Measurements from ENCODE around the gene HSD11B1. TPM values are rescaled to one million over a fixed set of nuclear protein-coding genes. Genes with fewer than 3 reads are reported as not detected.
"Not testable (repeated sequence)": the region's sequence is repeated elsewhere in the genome, so short reads cannot be mapped to it uniquely, and the experiment has no call there.

Gene HSD11B1
- total and polyA plus RNA-seq, 2 donors (not counting 1 experiment from before 2014, with no cell fraction given) = 7.1 to 31.5 TPM

DNA sequence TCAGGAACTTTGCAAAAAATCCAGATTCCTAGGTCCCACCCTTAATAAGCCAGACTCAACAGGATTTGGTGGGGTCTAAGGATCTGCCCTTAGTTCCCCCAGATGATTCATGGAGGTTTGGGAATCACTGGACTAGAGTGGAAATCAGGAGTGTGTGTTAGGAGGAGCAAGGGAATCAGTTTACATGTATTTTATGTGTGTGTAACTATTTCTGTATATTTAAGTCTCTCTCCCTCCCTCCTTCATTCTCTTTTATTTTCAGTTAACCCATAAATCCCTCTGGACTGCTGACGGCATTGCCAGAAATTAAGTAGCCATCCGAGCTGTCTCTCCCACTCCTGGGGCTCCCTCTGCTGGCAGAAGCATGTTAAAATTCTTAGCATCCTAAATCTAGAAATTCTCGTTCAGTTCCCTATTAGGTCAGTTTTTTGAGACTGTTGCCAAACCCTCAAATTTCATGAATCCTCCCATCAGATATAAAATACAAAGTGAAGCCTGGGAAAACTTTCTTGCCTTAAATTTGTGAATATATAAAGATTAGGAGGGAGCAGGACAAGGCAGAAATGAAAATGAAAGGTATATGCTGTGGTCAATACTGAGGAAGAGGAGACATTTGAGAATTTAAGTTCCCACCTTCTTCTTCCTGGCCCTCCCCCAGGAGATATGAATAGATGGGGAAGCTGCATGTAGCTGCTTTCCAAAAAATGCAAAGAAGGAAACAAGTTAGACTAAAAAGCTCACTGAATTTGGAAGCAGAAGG is 11.7 kb upstream of the HSD11B1 start:
- TF ChIP-seq, protein P1, sequence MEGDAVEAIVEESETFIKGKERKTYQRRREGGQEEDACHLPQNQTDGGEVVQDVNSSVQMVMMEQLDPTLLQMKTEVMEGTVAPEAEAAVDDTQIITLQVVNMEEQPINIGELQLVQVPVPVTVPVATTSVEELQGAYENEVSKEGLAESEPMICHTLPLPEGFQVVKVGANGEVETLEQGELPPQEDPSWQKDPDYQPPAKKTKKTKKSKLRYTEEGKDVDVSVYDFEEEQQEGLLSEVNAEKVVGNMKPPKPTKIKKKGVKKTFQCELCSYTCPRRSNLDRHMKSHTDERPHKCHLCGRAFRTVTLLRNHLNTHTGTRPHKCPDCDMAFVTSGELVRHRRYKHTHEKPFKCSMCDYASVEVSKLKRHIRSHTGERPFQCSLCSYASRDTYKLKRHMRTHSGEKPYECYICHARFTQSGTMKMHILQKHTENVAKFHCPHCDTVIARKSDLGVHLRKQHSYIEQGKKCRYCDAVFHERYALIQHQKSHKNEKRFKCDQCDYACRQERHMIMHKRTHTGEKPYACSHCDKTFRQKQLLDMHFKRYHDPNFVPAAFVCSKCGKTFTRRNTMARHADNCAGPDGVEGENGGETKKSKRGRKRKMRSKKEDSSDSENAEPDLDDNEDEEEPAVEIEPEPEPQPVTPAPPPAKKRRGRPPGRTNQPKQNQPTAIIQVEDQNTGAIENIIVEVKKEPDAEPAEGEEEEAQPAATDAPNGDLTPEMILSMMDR (conservative IDR thresholded peaks at IDR 0.05 in 1 of 2, IDR thresholded peaks at IDR 0.05 in 1 of 2; ENCODE audit: low read depth in 1 of 2, low read length in 2 of 2) = peak; percentile 79 to 89
- TF ChIP-seq EZH2 (IDR thresholded peaks at IDR 0.05; ENCODE audit: low read length, missing control alignments) = no peak
- H3K36me3 ChIP-seq (ENCODE audit: control insufficient read depth, insufficient read depth, low read length) = no peaks in the 10 kb centered on the region
- no peak overlapping the region for H3K4me3 ChIP-seq (replicated peaks in 1 of 4; ENCODE audit: control extremely low read depth in 1 of 4, insufficient read depth in 1 of 4, low read depth in 3 of 4, low read length in 4 of 4)
- peak overlapping the region; percentile 40 for H3K4me2 ChIP-seq (ENCODE audit: extremely low read depth, insufficient read depth, low read length)
- peak; percentile 55 to 94 for DNase-seq (ENCODE audit: low read depth in 2 of 2)
- H3K9me3 ChIP-seq (ENCODE audit: control insufficient read depth, insufficient read depth, low read depth, low read length) = no peaks in the 10 kb centered on the region
- H4K20me1 ChIP-seq (ENCODE audit: control insufficient read depth, extremely low read depth, insufficient read depth, low read length) = no peaks in the 10 kb centered on the region
- no peak overlapping the region for H3K9ac ChIP-seq (ENCODE audit: insufficient read depth, low read length)
- H3K4me1 ChIP-seq (ENCODE audit: control insufficient read depth, extremely low read depth, insufficient read depth, low read length) = peaks cover 7% of the 10 kb centered on the region
- no peaks in the 10 kb centered on the region for H3K27me3 ChIP-seq (ENCODE audit: control insufficient read depth, insufficient read depth, low read length)
- peak overlapping the region; percentile 52 for H2AFZ ChIP-seq (ENCODE audit: low read length)
- H3K79me2 ChIP-seq (ENCODE audit: control insufficient read depth, insufficient read depth, low read length) = no peaks in the 10 kb centered on the region
- H3K27ac ChIP-seq (ENCODE audit: insufficient read depth, low read length) = no peak overlapping the region

GRCh38 chr1:209696673-209697072 is 8.0 kb upstream of the HSD11B1 start:
- H3K4me3 ChIP-seq (replicated peaks in 1 of 4; ENCODE audit: control extremely low read depth in 1 of 4, insufficient read depth in 1 of 4, low read depth in 3 of 4, low read length in 4 of 4) = no peak overlapping the region
- H3K27me3 ChIP-seq (ENCODE audit: control insufficient read depth, insufficient read depth, low read length) = no peaks in the 10 kb centered on the region
- no peaks in the 10 kb centered on the region for H4K20me1 ChIP-seq (ENCODE audit: control insufficient read depth, extremely low read depth, insufficient read depth, low read length)
- no peaks in the 10 kb centered on the region for H3K9me3 ChIP-seq (ENCODE audit: control insufficient read depth, insufficient read depth, low read depth, low read length)
- TF ChIP-seq EZH2 (IDR thresholded peaks at IDR 0.05; ENCODE audit: low read length, missing control alignments) = no peak
- TF ChIP-seq, protein P1 (conservative IDR thresholded peaks at IDR 0.05 in 1 of 2, IDR thresholded peaks at IDR 0.05 in 1 of 2; ENCODE audit: low read depth in 1 of 2, low read length in 2 of 2) = no peak
- DNase-seq (ENCODE audit: low read depth in 2 of 2) = no peak
- H2AFZ ChIP-seq (ENCODE audit: low read length) = no peak overlapping the region
- H3K4me1 ChIP-seq (ENCODE audit: control insufficient read depth, extremely low read depth, insufficient read depth, low read length) = peaks cover 2% of the 10 kb centered on the region
- no peak overlapping the region for H3K9ac ChIP-seq (ENCODE audit: insufficient read depth, low read length)
- H3K27ac ChIP-seq (ENCODE audit: insufficient read depth, low read length) = no peak overlapping the region
- H3K79me2 ChIP-seq (ENCODE audit: control insufficient read depth, insufficient read depth, low read length) = no peaks in the 10 kb centered on the region
- H3K36me3 ChIP-seq (ENCODE audit: control insufficient read depth, insufficient read depth, low read length) = no peaks in the 10 kb centered on the region
- no peak overlapping the region for H3K4me2 ChIP-seq (ENCODE audit: extremely low read depth, insufficient read depth, low read length)

DNA sequence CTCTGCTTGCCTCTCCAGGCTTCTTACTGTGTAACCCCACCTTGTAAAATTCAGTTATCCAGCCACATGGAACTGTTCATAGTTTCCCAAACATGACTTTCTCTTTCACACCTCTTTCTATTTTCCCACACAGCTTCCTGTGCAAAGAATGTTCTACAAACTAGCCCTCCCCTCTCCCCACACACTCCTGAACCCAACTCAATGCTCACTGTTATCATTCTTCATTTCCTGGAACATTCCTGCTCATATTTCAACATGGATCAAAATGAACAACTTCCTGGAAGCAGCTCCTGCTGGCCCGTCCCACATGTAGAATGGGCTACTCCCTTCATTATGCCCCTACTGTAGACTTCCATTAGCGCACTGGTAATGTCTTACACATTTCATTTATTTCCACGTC is 7.5 kb upstream of the HSD11B1 start:
- no peak overlapping the region for H3K4me2 ChIP-seq (ENCODE audit: extremely low read depth, insufficient read depth, low read length)
- H3K36me3 ChIP-seq (ENCODE audit: control insufficient read depth, insufficient read depth, low read length) = no peaks in the 10 kb centered on the region
- no peaks in the 10 kb centered on the region for H4K20me1 ChIP-seq (ENCODE audit: control insufficient read depth, extremely low read depth, insufficient read depth, low read length)
- H3K79me2 ChIP-seq (ENCODE audit: control insufficient read depth, insufficient read depth, low read length) = no peaks in the 10 kb centered on the region
- no peaks in the 10 kb centered on the region for H3K27me3 ChIP-seq (ENCODE audit: control insufficient read depth, insufficient read depth, low read length)
- no peak overlapping the region for H2AFZ ChIP-seq (ENCODE audit: low read length)
- no peaks in the 10 kb centered on the region for H3K9me3 ChIP-seq (ENCODE audit: control insufficient read depth, insufficient read depth, low read depth, low read length)
- DNase-seq (ENCODE audit: low read depth in 2 of 2) = no peak
- no peak overlapping the region for H3K4me3 ChIP-seq (replicated peaks in 1 of 4; ENCODE audit: control extremely low read depth in 1 of 4, insufficient read depth in 1 of 4, low read depth in 3 of 4, low read length in 4 of 4)
- H3K27ac ChIP-seq (ENCODE audit: insufficient read depth, low read length) = no peak overlapping the region
- no peak overlapping the region for H3K9ac ChIP-seq (ENCODE audit: insufficient read depth, low read length)
- peaks cover 2% of the 10 kb centered on the region for H3K4me1 ChIP-seq (ENCODE audit: control insufficient read depth, extremely low read depth, insufficient read depth, low read length)
- TF ChIP-seq, protein P1 (conservative IDR thresholded peaks at IDR 0.05 in 1 of 2, IDR thresholded peaks at IDR 0.05 in 1 of 2; ENCODE audit: low read depth in 1 of 2, low read length in 2 of 2) = no peak
- no peak for TF ChIP-seq EZH2 (IDR thresholded peaks at IDR 0.05; ENCODE audit: low read length, missing control alignments)

DNA sequence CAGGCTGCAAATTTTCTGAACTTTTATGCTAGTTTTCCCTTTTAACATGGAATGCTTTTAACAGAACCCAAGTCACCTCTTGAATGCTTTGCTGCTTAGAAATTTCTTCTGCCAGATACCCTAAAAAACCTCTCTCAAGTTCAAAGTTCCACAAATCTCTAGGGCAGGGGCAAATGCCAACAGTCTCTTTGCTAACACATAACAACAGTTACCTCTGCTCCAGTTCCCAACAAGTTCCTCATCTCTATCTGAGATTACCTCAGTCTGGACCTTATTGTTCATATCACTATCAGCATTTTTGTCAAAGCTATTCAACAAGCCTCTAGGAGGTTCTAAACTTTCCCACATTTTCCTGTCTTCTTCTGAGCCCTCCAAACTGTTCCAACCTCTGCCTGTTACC is 4.0 kb upstream of the HSD11B1 start:
- not testable (repeated sequence) for DNase-seq (ENCODE audit: low read depth in 2 of 2); H3K9ac ChIP-seq (ENCODE audit: insufficient read depth, low read length); H3K27me3 ChIP-seq (ENCODE audit: control insufficient read depth, insufficient read depth, low read length); H2AFZ ChIP-seq (ENCODE audit: low read length); H3K4me2 ChIP-seq (ENCODE audit: extremely low read depth, insufficient read depth, low read length); H3K4me1 ChIP-seq (ENCODE audit: control insufficient read depth, extremely low read depth, insufficient read depth, low read length); H3K27ac ChIP-seq (ENCODE audit: insufficient read depth, low read length); H3K79me2 ChIP-seq (ENCODE audit: control insufficient read depth, insufficient read depth, low read length); H3K4me3 ChIP-seq (replicated peaks in 1 of 4; ENCODE audit: control extremely low read depth in 1 of 4, insufficient read depth in 1 of 4, low read depth in 3 of 4, low read length in 4 of 4); H3K9me3 ChIP-seq (ENCODE audit: control insufficient read depth, insufficient read depth, low read depth, low read length); H3K36me3 ChIP-seq (ENCODE audit: control insufficient read depth, insufficient read depth, low read length); H4K20me1 ChIP-seq (ENCODE audit: control insufficient read depth, extremely low read depth, insufficient read depth, low read length)
